ENCODE measurements around the gene TPSG1.
A peak's percentile ranks its signal among the peaks of the same experiment; 100 is the strongest.

TPSG1 gene

DNA sequence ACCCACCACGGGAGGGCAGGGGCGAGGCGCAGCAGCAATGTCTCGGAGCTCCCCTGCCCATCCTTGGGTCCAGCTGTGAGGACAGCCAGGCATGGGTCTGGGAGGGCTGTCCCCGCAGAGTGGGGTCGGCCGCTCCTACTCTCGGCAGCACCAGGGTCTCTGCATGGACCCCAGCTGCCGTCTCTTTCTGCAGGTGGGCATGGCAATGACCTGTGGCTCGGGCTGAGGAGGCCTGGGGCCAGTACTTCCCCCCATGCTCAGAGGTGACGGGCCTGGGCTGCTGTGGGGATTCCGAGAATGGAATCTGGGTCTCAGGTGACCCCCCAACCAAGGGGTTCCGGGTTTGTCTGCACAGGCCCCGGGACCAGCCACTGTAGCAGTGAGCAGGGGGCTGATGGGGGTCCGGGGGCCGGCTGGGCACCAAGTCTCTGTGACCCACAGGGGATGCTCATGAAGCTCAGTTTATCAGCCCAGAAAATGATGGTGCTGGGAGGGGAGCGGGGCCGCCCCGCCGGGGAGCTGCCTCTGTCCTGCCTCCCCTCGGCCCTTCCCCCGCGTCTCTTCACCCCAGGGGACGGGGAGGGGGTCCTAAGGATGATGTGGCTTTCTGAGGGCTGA lies 48.7 kb downstream of the TPSG1 start:
- no peak for TF ChIP-seq SNAI2 (CRISPR knock-in tag; IDR thresholded peaks at IDR 0.05)
- TF ChIP-seq, protein P1, sequence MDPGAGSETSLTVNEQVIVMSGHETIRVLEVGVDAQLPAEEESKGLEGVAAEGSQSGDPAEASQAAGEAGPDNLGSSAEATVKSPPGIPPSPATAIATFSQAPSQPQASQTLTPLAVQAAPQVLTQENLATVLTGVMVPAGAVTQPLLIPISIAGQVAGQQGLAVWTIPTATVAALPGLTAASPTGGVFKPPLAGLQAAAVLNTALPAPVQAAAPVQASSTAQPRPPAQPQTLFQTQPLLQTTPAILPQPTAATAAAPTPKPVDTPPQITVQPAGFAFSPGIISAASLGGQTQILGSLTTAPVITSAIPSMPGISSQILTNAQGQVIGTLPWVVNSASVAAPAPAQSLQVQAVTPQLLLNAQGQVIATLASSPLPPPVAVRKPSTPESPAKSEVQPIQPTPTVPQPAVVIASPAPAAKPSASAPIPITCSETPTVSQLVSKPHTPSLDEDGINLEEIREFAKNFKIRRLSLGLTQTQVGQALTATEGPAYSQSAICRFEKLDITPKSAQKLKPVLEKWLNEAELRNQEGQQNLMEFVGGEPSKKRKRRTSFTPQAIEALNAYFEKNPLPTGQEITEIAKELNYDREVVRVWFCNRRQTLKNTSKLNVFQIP (CRISPR knock-in tag; IDR thresholded peaks at IDR 0.05; ENCODE audit: borderline replicate concordance, low read depth) = no peak
- no peak for TF ChIP-seq ISL1 (CRISPR knock-in tag; IDR thresholded peaks at IDR 0.05)
- TF ChIP-seq, protein P2, sequence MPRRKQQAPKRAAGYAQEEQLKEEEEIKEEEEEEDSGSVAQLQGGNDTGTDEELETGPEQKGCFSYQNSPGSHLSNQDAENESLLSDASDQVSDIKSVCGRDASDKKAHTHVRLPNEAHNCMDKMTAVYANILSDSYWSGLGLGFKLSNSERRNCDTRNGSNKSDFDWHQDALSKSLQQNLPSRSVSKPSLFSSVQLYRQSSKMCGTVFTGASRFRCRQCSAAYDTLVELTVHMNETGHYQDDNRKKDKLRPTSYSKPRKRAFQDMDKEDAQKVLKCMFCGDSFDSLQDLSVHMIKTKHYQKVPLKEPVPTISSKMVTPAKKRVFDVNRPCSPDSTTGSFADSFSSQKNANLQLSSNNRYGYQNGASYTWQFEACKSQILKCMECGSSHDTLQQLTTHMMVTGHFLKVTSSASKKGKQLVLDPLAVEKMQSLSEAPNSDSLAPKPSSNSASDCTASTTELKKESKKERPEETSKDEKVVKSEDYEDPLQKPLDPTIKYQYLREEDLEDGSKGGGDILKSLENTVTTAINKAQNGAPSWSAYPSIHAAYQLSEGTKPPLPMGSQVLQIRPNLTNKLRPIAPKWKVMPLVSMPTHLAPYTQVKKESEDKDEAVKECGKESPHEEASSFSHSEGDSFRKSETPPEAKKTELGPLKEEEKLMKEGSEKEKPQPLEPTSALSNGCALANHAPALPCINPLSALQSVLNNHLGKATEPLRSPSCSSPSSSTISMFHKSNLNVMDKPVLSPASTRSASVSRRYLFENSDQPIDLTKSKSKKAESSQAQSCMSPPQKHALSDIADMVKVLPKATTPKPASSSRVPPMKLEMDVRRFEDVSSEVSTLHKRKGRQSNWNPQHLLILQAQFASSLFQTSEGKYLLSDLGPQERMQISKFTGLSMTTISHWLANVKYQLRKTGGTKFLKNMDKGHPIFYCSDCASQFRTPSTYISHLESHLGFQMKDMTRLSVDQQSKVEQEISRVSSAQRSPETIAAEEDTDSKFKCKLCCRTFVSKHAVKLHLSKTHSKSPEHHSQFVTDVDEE (CRISPR knock-in tag; IDR thresholded peaks at IDR 0.05) = no peak
- TF ChIP-seq RARB (CRISPR knock-in tag; IDR thresholded peaks at IDR 0.05) = no peak
- no peak for TF ChIP-seq ARNTL (CRISPR knock-in tag; IDR thresholded peaks at IDR 0.05; ENCODE audit: borderline replicate concordance, low read depth)
- ATAC-seq = no peak

DNA sequence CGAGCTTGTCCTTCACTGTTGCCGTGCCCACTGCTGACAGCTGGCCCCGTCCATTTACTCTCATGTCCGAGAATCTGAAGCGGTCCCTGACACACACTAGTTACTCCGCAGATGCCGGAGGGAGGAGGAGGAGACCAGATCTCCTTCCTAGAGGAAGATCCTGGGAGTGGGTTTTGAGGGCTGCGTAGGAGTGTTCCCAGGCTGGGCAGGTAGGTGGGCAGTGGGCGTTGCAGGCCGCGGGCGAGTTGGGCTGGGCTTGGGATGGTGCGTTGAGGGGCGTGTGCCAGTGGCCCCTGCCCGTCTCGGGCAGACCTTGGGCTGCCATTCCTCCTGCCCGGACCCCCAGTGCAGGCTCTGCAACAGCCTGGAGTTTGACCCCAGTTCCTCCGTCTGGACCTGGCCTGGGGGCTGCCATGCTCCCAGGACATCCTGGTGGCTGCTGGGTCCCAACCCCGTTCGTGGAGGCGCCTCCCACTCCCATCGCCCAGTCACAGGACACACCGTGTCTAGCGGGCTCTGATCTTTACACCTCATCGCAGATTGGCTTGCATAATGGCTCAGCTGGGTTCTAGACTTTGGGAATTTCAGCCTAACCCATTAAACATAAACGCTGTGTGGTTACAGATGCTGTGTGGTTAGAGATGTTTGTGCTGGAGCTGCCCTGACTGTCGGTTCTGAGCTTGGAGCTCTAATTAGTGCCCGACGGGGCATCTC lies 49.3 kb downstream of the TPSG1 start:
- no peak for ATAC-seq
- TF ChIP-seq, protein P2 (CRISPR knock-in tag; IDR thresholded peaks at IDR 0.05) = no peak
- no peak for TF ChIP-seq OSR1 (CRISPR knock-in tag; IDR thresholded peaks at IDR 0.05)
- TF ChIP-seq PPARA (CRISPR knock-in tag; IDR thresholded peaks at IDR 0.05; ENCODE audit: borderline replicate concordance) = no peak
- no peak for TF ChIP-seq BACH2 (CRISPR knock-in tag; IDR thresholded peaks at IDR 0.05; ENCODE audit: borderline replicate concordance)
- peak; percentile 96 for TF ChIP-seq ZFP3 (CRISPR knock-in tag; IDR thresholded peaks at IDR 0.05)
- TF ChIP-seq GLIS3 (CRISPR knock-in tag; IDR thresholded peaks at IDR 0.05) = no peak
- no peak for TF ChIP-seq ZNF565 (CRISPR knock-in tag; conservative IDR thresholded peaks at IDR 0.05; ENCODE audit: low read depth)
- TF ChIP-seq TOX (CRISPR knock-in tag; IDR thresholded peaks at IDR 0.05; ENCODE audit: borderline replicate concordance) = no peak

DNA sequence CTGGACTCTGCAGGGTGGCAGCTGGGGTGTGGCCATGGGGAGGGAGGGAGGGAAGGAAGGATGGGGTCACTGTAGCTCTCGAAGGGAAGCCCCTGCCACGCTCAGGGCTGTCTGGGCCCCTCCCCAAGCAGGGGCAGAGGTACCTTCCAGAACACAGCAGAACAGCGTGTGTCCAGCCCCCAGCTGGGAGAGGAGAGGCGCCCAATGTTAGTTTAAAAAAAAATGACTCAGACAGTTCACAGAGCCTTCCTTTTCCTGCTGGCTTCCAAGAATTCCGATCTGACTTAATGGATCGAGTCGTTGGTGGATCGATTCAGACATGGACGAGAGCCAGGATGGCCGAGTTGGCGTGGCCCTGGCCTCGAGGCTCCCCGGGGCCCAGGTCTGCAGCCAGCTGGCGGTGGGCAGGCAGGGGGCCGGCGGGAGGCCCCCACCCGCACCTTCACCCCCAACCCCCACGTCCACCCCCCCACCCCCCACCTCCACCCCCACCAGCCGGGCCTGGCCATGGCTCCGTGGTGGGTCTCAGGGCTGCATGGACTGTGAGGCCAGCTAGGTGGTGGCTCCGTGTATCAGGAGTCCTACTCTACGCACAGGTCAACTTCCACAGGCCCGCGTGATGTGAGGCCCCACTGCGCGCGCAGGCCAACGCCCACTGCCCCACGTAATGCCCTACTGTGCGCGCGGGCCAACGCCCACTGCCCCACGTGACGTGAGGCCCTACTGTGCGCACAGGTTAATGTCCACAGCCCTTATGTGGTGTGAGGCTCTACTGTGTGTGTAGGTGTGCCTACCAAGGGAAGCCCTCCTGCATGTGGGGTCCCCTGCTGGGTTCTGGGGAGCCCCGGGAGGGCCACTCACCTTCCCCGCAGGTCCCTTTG lies 50.4 kb downstream of the TPSG1 start:
- TF ChIP-seq PPARA (CRISPR knock-in tag; IDR thresholded peaks at IDR 0.05; ENCODE audit: borderline replicate concordance) (no peak), ZFP3 (CRISPR knock-in tag; IDR thresholded peaks at IDR 0.05) (no peak)
- peak; percentile 33; the same call in 2 of the 3 replicates for ATAC-seq

DNA sequence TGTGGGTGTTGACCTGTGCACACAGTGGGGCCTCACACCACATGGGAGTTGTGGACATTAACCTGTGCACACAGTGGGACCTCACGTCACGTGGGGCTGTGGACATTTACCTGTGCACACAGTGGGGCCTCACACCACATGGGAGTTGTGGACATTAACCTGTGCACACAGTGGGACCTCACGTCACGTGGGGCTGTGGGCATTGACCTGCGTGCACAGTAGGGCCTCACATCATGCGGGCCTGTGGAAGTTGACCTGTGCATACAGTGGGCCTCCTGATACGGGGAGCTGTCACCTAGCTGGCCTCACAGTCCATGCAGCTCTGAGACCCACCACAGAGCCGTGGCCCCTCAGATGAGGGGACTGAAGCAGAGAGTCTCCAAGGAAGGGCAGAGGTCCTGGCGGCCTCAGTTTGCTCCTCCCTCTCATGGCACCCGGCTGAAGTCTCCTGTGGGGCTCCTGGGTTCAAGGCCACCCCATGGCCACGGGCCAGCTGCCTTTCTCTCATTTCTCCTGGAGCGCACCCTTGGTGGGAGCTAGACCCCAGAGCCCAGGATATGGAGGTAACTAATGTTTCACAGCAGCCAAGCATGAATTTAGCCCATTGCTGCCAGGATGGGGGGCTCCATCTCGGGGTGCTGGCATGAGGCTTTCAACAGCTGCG lies 51.1 kb downstream of the TPSG1 start:
- no peak for ATAC-seq
- TF ChIP-seq CSDC2 (CRISPR knock-in tag; IDR thresholded peaks at IDR 0.05) (no peak), ZNF565 (CRISPR knock-in tag; conservative IDR thresholded peaks at IDR 0.05; ENCODE audit: low read depth) (no peak), TOX (CRISPR knock-in tag; IDR thresholded peaks at IDR 0.05; ENCODE audit: borderline replicate concordance) (no peak), ZFP30 (CRISPR knock-in tag; IDR thresholded peaks at IDR 0.05) (no peak), ESRRG (CRISPR knock-in tag; IDR thresholded peaks at IDR 0.05) (no peak), PPARA (CRISPR knock-in tag; IDR thresholded peaks at IDR 0.05; ENCODE audit: borderline replicate concordance) (no peak), ZFP3 (CRISPR knock-in tag; IDR thresholded peaks at IDR 0.05) (no peak), BACH2 (CRISPR knock-in tag; IDR thresholded peaks at IDR 0.05; ENCODE audit: borderline replicate concordance) (no peak), ZC3H10 (CRISPR knock-in tag; IDR thresholded peaks at IDR 0.05) (no peak)
- TF ChIP-seq, protein P3, sequence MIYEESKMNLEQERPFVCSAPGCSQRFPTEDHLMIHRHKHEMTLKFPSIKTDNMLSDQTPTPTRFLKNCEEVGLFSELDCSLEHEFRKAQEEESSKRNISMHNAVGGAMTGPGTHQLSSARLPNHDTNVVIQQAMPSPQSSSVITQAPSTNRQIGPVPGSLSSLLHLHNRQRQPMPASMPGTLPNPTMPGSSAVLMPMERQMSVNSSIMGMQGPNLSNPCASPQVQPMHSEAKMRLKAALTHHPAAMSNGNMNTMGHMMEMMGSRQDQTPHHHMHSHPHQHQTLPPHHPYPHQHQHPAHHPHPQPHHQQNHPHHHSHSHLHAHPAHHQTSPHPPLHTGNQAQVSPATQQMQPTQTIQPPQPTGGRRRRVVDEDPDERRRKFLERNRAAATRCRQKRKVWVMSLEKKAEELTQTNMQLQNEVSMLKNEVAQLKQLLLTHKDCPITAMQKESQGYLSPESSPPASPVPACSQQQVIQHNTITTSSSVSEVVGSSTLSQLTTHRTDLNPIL (CRISPR knock-in tag; IDR thresholded peaks at IDR 0.05; ENCODE audit: low read depth) = no peak
- TF ChIP-seq, protein P2 (CRISPR knock-in tag; IDR thresholded peaks at IDR 0.05) = no peak

Measured in SK-N-SH treated with all-trans-retinoic acid at 6 μM for 48 hours (cell line).